GM18526 (cell line): ENCODE measurements around the gene EXOSC1.

Experiments
- POLR2A ChIP-seq: IDR thresholded peaks from 3 replicates; pipeline ENCODE4 v1.6.1; 2011; ENCODE audit not compliant: insufficient read length; ENCODE audit errors: extremely low read depth

EXOSC1 gene

GRCh38 chr10:97445722-97446639 lies at the start of gene EXOSC1, which contains the start of gene ZDHHC16:
EXOSC1 (minus strand) TSS chr10:97446006; CDS start chr10:97445985, 21 bp downstream.
ZDHHC16 (plus strand) TSS chr10:97446175; CDS start chr10:97451676, 5,501 bp downstream.
- TF ChIP-seq POLR2A: peak; percentile 89

GRCh38 chr10:97494863-97495506 lies 49.2 kb upstream of the EXOSC1 start:
- no peak for TF ChIP-seq POLR2A

GRCh38 chr10:97494151-97494550 lies 48.3 kb upstream of the EXOSC1 start:
- no peak for TF ChIP-seq POLR2A

DNA sequence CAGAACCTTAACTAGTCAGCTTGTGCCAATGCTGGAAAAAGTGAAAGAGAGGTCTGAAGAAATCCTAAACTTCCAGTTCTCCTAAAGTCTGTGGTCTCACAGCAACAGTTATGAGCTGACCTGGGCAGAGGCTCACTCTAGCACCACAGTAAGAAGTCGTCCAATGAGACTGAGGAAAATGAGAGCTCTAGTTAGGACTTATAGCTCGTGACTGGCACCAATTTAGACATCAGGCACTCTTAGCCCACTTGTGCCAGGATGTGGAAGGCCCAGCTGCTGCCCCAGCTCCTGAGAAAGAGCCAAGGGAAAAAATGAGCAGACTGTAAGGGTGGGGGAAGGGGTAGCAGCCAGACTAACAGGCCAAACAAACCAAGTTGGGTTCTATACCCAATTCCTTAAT lies 44.8 kb upstream of the EXOSC1 start:
- no peak for TF ChIP-seq POLR2A

- no peak for TF ChIP-seq POLR2A
Observed at GRCh38 chr10:97485647-97486281, 40.0 kb upstream of the EXOSC1 start.

DNA sequence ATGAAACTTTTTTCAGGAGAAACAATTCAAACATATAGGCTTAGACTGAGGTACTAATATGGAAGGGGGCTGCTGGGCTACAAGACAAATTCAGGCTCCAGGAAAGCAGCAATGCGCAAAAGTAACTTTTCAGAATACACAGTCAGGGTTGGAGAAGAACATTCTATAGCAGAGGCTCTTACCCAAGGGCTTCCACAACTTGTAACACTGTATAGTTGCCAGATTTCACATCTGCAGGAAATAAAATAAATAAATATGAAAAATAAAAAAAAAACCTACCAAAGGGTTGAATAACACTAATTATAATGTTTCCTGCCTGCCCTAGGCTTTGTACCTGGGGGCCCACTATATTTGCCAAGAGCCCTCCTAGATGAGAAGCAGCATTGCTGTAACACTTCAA lies 38.1 kb upstream of the EXOSC1 start:
- TF ChIP-seq POLR2A: no peak

GRCh38 chr10:97483506-97483905 lies 37.7 kb upstream of the EXOSC1 start:
- no peak for TF ChIP-seq POLR2A

- no peak for TF ChIP-seq POLR2A
Observed at GRCh38 chr10:97482381-97482780, 36.6 kb upstream of the EXOSC1 start.

DNA sequence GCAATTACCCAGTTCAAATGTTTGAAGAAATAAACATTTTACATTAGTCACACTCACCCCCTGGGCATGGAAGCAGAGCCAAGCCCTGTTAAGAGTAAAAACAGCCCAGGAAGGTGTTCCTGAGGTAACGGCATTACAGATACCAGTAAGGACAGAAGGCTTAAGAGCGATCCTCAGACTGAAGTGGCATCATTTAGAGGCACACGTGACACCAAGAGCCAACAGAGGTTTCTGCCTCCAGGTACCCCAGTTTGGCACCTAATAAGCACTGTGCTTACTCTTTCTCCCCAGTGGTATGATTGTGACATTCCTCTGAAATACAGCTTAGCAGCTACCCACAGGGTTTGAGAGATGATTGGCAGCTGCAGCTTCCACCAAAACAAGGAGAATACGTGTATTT lies 35.3 kb upstream of the EXOSC1 start:
- no peak for TF ChIP-seq POLR2A

DNA sequence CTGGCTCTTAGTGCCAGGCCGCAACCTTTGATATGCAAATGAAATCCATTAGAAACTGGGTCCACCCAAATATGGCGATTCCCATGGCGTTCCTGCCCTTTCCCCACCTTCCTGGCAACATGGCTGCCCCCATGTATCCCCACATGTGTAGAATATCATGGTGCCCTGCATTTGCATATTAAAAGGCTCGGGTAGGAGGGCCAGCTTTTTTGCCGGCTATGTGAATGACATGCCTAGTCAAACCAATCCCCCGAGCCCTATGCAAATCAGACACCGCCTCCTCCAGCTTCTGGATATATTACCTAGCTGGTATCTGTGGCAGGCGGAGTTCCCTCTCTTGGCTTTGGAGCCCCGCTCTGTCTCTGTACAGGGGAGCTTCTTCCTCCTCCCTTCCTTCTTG lies 34.1 kb upstream of the EXOSC1 start:
- no peak for TF ChIP-seq POLR2A

DNA sequence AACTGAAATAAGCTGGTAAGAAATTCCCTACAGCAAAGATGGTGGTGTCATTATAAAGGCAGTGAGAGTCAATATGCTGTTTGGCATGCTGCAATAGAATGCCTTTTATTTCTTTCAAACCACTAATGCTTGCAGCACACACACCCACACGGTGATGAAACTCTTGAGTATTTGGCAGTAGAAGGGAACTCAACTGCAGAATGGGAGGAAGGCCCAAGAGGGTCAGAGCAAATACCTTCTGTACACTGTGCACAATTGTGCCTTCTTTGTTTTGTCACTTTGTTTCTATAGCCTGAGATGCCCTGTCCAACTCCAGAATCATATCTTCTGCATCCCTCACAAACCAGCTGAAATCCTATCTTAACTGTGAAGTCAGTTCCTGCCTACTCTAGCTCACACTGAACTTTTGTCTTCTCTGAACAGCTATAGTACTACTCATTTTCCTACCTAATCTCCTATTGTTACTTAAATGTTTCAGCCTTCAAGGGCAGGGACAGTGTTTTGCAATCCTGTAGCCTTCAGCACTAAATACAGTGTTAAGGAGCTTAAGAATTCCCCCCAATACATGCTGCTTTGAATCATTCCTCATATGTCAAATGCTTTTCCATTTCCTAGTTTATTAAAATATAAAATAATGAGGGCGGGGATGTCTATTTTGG lies 30.3 kb upstream of the EXOSC1 start:
- TF ChIP-seq POLR2A: no peak

DNA sequence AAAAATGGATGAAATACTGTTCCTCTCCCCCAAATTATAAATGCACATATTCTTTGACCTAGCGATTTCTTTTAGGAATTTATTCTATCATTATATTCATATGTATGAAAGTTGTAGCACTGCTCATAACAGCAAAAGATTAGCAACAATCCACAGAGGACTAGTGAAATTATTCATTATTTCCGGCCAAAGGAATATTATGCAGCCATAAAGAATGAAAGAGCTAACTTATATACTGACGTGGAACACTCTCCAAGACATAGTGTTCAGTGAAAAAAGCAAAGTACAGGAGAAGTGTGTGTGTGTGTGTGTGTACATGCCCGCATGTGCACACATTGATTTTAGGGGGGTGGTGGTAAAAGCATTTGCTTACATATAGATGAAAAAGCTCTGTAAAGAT lies 29.1 kb upstream of the EXOSC1 start:
- TF ChIP-seq POLR2A: no peak

- TF ChIP-seq POLR2A: no peak
Observed at GRCh38 chr10:97468162-97468561, 22.4 kb upstream of the EXOSC1 start.

DNA sequence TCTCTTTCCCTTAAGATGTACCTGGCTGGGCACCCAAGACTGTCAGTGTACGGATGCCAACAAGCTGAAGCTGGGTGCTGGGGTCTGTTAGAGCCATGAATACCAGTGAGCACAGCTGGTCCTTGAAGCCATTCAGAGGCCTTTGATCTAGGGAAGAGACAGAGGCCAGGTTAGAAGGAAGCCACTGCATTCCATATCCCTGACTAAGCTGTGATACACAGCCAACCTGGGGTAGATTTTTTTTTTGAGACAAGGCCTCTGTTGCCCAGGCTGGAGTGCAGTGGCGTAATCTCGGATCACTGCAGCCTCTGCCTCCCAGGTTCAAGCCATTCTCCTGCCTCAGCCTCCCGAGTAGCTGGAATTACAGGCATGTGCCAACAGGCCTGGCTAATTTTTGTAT lies 20.9 kb upstream of the EXOSC1 start:
- no peak for TF ChIP-seq POLR2A

DNA sequence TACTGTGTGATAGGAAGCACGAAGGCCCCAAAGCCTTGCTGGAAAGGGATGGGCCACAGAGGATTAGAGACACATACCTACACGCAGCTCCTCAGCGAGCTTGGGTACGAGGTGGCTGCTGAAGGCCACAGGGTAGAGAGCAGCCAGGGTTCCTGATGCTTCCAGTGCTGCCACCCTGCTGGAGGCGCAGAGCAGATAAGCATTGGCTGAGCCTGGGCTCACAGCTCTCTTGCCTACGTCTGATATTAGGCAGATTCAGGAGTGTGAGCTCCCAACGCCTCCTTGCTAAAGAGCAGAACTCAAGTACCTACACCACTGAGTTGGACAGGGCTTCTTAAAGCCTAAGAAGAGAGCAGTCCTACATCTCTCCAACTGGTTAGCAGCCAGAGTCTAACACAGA lies 20.2 kb upstream of the EXOSC1 start:
- TF ChIP-seq POLR2A: no peak
